ENCODE data around the gene EPHA4.

EPHA4 gene

GRCh38 chr2:221426929-221427328 lies 145.2 kb downstream of the EPHA4 start:
- TF ChIP-seq JUND (IDR thresholded peaks at IDR 0.05; ENCODE audit: low read depth) = no peak
- in situ Hi-C loops (cut with HindIII; ENCODE audit: low pct_unique_long_range_greater_than_20kb, low sequenced_read_pairs) = no loop called here
- DNase-seq (ENCODE audit: low read depth in 1 of 2, low spot score in 1 of 2) = no peak

GRCh38 chr2:221425891-221426290 lies 146.2 kb downstream of the EPHA4 start:
- in situ Hi-C loops (cut with HindIII; ENCODE audit: low pct_unique_long_range_greater_than_20kb, low sequenced_read_pairs) = no loop called here

GRCh38 chr2:221425353-221425752 lies 146.8 kb downstream of the EPHA4 start:
- no peak for DNase-seq (ENCODE audit: low read depth in 1 of 2, low spot score in 1 of 2)
- in situ Hi-C loops (cut with HindIII; ENCODE audit: low pct_unique_long_range_greater_than_20kb, low sequenced_read_pairs) = no loop called here
- TF ChIP-seq JUND (IDR thresholded peaks at IDR 0.05; ENCODE audit: low read depth) = no peak

More at GRCh38 chr2:221425891-221426290, 146.2 kb downstream of the EPHA4 start:
- no peak for TF ChIP-seq JUND (IDR thresholded peaks at IDR 0.05; ENCODE audit: low read depth)
- no peak for DNase-seq (ENCODE audit: low read depth in 1 of 2, low spot score in 1 of 2)

- TF ChIP-seq JUND (IDR thresholded peaks at IDR 0.05; ENCODE audit: low read depth) = no peak
- DNase-seq (ENCODE audit: low read depth in 1 of 2, low spot score in 1 of 2) = peak in 1 of 2 experiments; percentile 12
- in situ Hi-C loops (cut with HindIII; ENCODE audit: low pct_unique_long_range_greater_than_20kb, low sequenced_read_pairs) = no loop called here
Measured at GRCh38 chr2:221423210-221423804, 148.8 kb downstream of the EPHA4 start.

GRCh38 chr2:221422516-221423209 lies 149.4 kb downstream of the EPHA4 start:
- in situ Hi-C loops (cut with HindIII; ENCODE audit: low pct_unique_long_range_greater_than_20kb, low sequenced_read_pairs) = no loop called here
- DNase-seq (ENCODE audit: low read depth in 1 of 2, low spot score in 1 of 2) = no peak
- no peak for TF ChIP-seq JUND (IDR thresholded peaks at IDR 0.05; ENCODE audit: low read depth)

GRCh38 chr2:221420245-221420644 lies 151.9 kb downstream of the EPHA4 start:
- no peak for TF ChIP-seq JUND (IDR thresholded peaks at IDR 0.05; ENCODE audit: low read depth)
- no peak for DNase-seq (ENCODE audit: low read depth in 1 of 2, low spot score in 1 of 2)
- in situ Hi-C loops (cut with HindIII; ENCODE audit: low pct_unique_long_range_greater_than_20kb, low sequenced_read_pairs) = no loop called here

- no peak for TF ChIP-seq JUND (IDR thresholded peaks at IDR 0.05; ENCODE audit: low read depth)
- in situ Hi-C loops (cut with HindIII; ENCODE audit: low pct_unique_long_range_greater_than_20kb, low sequenced_read_pairs) = no loop called here
Measured at GRCh38 chr2:221415789-221416188, 156.3 kb downstream of the EPHA4 start.

GRCh38 chr2:221412978-221413377 lies 159.1 kb downstream of the EPHA4 start:
- no peak for DNase-seq (ENCODE audit: low read depth in 1 of 2, low spot score in 1 of 2)
- in situ Hi-C loops (cut with HindIII; ENCODE audit: low pct_unique_long_range_greater_than_20kb, low sequenced_read_pairs) = no loop called here
- no peak for TF ChIP-seq JUND (IDR thresholded peaks at IDR 0.05; ENCODE audit: low read depth)

More at GRCh38 chr2:221415789-221416188, 156.3 kb downstream of the EPHA4 start:
- no peak for DNase-seq (ENCODE audit: low read depth in 1 of 2, low spot score in 1 of 2)

GRCh38 chr2:221410487-221410886 lies 161.6 kb downstream of the EPHA4 start:
- no peak for DNase-seq (ENCODE audit: low read depth in 1 of 2, low spot score in 1 of 2)
- in situ Hi-C loops (cut with HindIII; ENCODE audit: low pct_unique_long_range_greater_than_20kb, low sequenced_read_pairs) = no loop called here
- TF ChIP-seq JUND (IDR thresholded peaks at IDR 0.05; ENCODE audit: low read depth) = no peak

- in situ Hi-C loops (cut with HindIII; ENCODE audit: low pct_unique_long_range_greater_than_20kb, low sequenced_read_pairs) = no loop called here
- no peak for DNase-seq (ENCODE audit: low read depth in 1 of 2, low spot score in 1 of 2)
- TF ChIP-seq JUND (IDR thresholded peaks at IDR 0.05; ENCODE audit: low read depth) = no peak
Measured at GRCh38 chr2:221407765-221408164, 164.3 kb downstream of the EPHA4 start.

- no peak for DNase-seq (ENCODE audit: low read depth in 1 of 2, low spot score in 1 of 2)
- no peak for TF ChIP-seq JUND (IDR thresholded peaks at IDR 0.05; ENCODE audit: low read depth)
- in situ Hi-C loops (cut with HindIII; ENCODE audit: low pct_unique_long_range_greater_than_20kb, low sequenced_read_pairs) = no loop called here
Measured at GRCh38 chr2:221405521-221405920, 166.6 kb downstream of the EPHA4 start.

GRCh38 chr2:221402072-221402471 lies 170.0 kb downstream of the EPHA4 start:
- in situ Hi-C loops (cut with HindIII; ENCODE audit: low pct_unique_long_range_greater_than_20kb, low sequenced_read_pairs) = no loop called here
- no peak for TF ChIP-seq JUND (IDR thresholded peaks at IDR 0.05; ENCODE audit: low read depth)
- no peak for DNase-seq (ENCODE audit: low read depth in 1 of 2, low spot score in 1 of 2)

GRCh38 chr2:221400411-221400810 lies 171.7 kb downstream of the EPHA4 start:
- no peak for TF ChIP-seq JUND (IDR thresholded peaks at IDR 0.05; ENCODE audit: low read depth)
- no peak for DNase-seq (ENCODE audit: low read depth in 1 of 2, low spot score in 1 of 2)
- in situ Hi-C loops (cut with HindIII; ENCODE audit: low pct_unique_long_range_greater_than_20kb, low sequenced_read_pairs) = no loop called here

Data from T47D (cell line).